HL-60 (cell line): Measurements from ENCODE around the gene SARDH.

ENCODE experiments used
- GABPA ChIP-seq: IDR thresholded peaks from 2 replicates; pipeline ENCODE4 v1.6.1; 2012; ENCODE audit warnings: low read depth
- POLR2AphosphoS5 ChIP-seq: IDR thresholded peaks from 2 replicates; pipeline ENCODE4 v1.6.1; 2012; ENCODE audit warnings: low read depth
- SPI1 ChIP-seq: IDR thresholded peaks from 2 replicates; pipeline ENCODE4 v1.6.1; 2012; ENCODE audit warnings: low read depth, mild to moderate bottlenecking, borderline replicate concordance
- TF ChIP-seq, protein P1 (sequence below): IDR thresholded peaks from one replicate; pipeline ENCODE4 v1.5.1; 2011; ENCODE audit warnings: low read length, control low read depth, inconsistent platforms; ENCODE audit not compliant: insufficient read depth
- TF ChIP-seq, protein P2 (sequence below): IDR thresholded peaks from 2 replicates; pipeline ENCODE4 v1.6.1; 2012; ENCODE audit warnings: low read depth; ENCODE audit not compliant: insufficient replicate concordance

DNA sequence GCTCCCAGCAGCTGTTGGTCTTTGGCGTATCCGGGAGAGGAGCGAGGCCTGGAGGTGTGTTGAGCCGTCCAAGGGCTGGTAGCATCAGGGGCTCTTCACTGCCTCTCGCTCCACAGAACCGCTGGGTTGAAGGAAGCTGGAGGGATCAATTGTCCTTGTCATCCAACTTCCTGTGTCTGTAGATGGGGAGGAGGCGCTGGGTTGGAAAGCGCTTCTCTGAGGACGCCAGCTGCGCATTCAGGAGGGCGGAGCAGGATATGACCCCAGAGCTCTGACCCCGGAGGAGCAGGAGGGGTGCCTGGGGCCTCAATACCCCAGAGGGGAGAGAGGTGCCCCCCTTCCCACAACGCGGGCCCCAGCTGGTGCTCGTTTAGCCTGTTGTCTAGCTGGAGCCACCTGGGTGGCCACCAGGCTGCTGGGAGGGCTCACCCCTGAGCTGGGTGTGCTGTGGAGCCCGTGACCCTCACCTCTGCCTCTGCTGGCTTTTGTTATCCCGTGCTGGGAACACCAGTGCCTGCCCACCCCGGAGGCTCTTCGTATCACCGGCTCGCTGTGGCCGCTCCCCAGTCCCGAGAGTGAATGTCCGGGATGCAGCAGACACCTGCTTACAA lies 104.0 kb downstream of the SARDH start:
- TF ChIP-seq, protein P1, sequence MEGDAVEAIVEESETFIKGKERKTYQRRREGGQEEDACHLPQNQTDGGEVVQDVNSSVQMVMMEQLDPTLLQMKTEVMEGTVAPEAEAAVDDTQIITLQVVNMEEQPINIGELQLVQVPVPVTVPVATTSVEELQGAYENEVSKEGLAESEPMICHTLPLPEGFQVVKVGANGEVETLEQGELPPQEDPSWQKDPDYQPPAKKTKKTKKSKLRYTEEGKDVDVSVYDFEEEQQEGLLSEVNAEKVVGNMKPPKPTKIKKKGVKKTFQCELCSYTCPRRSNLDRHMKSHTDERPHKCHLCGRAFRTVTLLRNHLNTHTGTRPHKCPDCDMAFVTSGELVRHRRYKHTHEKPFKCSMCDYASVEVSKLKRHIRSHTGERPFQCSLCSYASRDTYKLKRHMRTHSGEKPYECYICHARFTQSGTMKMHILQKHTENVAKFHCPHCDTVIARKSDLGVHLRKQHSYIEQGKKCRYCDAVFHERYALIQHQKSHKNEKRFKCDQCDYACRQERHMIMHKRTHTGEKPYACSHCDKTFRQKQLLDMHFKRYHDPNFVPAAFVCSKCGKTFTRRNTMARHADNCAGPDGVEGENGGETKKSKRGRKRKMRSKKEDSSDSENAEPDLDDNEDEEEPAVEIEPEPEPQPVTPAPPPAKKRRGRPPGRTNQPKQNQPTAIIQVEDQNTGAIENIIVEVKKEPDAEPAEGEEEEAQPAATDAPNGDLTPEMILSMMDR: no peak
- TF ChIP-seq GABPA (no peak), POLR2AphosphoS5 (no peak), SPI1 (no peak)
- TF ChIP-seq, protein P2, sequence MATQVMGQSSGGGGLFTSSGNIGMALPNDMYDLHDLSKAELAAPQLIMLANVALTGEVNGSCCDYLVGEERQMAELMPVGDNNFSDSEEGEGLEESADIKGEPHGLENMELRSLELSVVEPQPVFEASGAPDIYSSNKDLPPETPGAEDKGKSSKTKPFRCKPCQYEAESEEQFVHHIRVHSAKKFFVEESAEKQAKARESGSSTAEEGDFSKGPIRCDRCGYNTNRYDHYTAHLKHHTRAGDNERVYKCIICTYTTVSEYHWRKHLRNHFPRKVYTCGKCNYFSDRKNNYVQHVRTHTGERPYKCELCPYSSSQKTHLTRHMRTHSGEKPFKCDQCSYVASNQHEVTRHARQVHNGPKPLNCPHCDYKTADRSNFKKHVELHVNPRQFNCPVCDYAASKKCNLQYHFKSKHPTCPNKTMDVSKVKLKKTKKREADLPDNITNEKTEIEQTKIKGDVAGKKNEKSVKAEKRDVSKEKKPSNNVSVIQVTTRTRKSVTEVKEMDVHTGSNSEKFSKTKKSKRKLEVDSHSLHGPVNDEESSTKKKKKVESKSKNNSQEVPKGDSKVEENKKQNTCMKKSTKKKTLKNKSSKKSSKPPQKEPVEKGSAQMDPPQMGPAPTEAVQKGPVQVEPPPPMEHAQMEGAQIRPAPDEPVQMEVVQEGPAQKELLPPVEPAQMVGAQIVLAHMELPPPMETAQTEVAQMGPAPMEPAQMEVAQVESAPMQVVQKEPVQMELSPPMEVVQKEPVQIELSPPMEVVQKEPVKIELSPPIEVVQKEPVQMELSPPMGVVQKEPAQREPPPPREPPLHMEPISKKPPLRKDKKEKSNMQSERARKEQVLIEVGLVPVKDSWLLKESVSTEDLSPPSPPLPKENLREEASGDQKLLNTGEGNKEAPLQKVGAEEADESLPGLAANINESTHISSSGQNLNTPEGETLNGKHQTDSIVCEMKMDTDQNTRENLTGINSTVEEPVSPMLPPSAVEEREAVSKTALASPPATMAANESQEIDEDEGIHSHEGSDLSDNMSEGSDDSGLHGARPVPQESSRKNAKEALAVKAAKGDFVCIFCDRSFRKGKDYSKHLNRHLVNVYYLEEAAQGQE: no peak
